DND-41 (cell line): ENCODE results near the gene OPCML.

Experiments
- CTCF ChIP-seq: IDR thresholded peaks from 2 replicates; pipeline ENCODE4 v1.5.1; 2012; ENCODE audit warnings: borderline replicate concordance, low read length, moderate library complexity, mild to moderate bottlenecking; ENCODE audit not compliant: poor library complexity, severe bottlenecking; ENCODE audit errors: extremely low read depth
- EZH2 ChIP-seq: IDR thresholded peaks from 3 replicates; pipeline ENCODE4 v1.6.1; 2012; ENCODE audit warnings: borderline replicate concordance, low read depth, mild to moderate bottlenecking, moderate library complexity, low read length, inconsistent platforms; ENCODE audit not compliant: severe bottlenecking

GRCh38 chr11:133300666-133301065 lies 231.6 kb downstream of the OPCML start:
- no peak for TF ChIP-seq CTCF
- no peak for TF ChIP-seq EZH2
